ENCODE data around the gene DNAI2.

DNA sequence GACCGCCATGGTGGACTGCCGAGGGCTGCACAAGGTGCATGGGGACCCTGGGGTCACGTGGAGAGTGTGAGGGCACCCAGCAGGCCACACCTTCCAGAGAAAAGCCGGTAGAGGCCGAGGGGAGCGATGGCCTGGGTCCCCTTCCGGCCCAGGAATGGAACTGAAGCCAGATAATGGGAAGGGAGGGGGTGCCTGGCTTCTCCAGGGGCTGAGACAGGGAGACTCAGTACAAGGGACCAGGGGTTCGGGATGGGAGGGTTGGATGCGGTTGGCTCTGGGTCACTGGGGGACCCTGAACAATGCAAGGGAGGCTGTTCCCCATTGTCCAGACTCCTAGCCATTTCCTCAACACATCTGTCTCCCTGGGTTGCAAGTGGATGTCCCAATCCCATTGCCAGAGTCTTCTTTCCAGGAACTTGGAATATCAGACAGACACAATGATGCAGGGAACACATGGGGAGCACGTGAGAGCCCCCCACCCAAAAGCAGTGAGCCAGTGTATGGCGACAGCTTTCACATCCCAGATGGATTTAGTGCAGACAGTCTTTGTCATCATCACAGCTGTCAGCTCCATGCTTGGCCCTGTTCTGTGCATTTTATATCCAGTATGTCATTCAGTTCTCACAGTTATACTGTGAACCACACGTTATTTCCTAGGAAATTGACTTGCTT lies 23.6 kb upstream of the DNAI2 start:
- TF ChIP-seq BHLHE40 (IDR thresholded peaks at IDR 0.05; ENCODE audit: low read depth, low read length) = no peak
- no peak for TF ChIP-seq RNF2 (IDR thresholded peaks at IDR 0.05; ENCODE audit: borderline replicate concordance, low read depth)
- no peak for TF ChIP-seq RAD21 (conservative IDR thresholded peaks at IDR 0.05 in 1 of 2, IDR thresholded peaks at IDR 0.05 in 1 of 2)
